ENCODE measurements around the gene BMP2K. TPM values are rescaled to one million over a fixed set of nuclear protein-coding genes. Genes with fewer than 3 reads are reported as not detected.

BMP2K gene
- total and polyA plus RNA-seq, 2 of the 8 experiments (the other 6 are each of a cell fraction or from before 2014, with no cell fraction given), result 15.6 to 24.1 TPM

- no peak for TF ChIP-seq SIRT6 (IDR thresholded peaks at IDR 0.05; ENCODE audit: low read length)
- TF ChIP-seq SRF (IDR thresholded peaks at IDR 0.05; ENCODE audit: low read depth, low read length), result no peak
- TF ChIP-seq TCF12 (IDR thresholded peaks at IDR 0.05; ENCODE audit: low read depth, low read length), result no peak
- TF ChIP-seq SP2 (IDR thresholded peaks at IDR 0.05; ENCODE audit: low read length), result no peak
- no peak for TF ChIP-seq EGR1 (IDR thresholded peaks at IDR 0.05; ENCODE audit: borderline replicate concordance, low read depth, low read length)
- TF ChIP-seq CBX5 (IDR thresholded peaks at IDR 0.05; ENCODE audit: low read depth, low read length), result no peak
- Histone ChIP-seq H4K8ac (ENCODE audit: extremely low read depth, insufficient read depth, low read length) (no peak overlapping the region), H3K23ac (ENCODE audit: insufficient read length) (no peak overlapping the region), H3K9me3 (ENCODE audit: insufficient read depth in 2 of 2, low read depth in 1 of 2, low read length in 1 of 2) (no peaks in the 10 kb centered on the region), H3K79me1 (ENCODE audit: low read depth, low read length) (no peaks in the 10 kb centered on the region; the same call in 1 of the 2 replicates), H3K4ac (replicated peaks; ENCODE audit: insufficient read length, low read depth, low read length) (no peak overlapping the region), H3K18ac (ENCODE audit: extremely low read depth, low read length) (no peak overlapping the region), H2BK12ac (ENCODE audit: low read depth, low read length) (no peak overlapping the region), H2AFZ (ENCODE audit: low read length) (no peak overlapping the region), H4K5ac (ENCODE audit: insufficient read length, low read depth, low read length) (no peak overlapping the region), H3K36me3 (ENCODE audit: control insufficient read depth in 2 of 4, insufficient read depth in 4 of 4, low read length in 3 of 4) (no peaks in the 10 kb centered on the region), H2AK5ac (ENCODE audit: low read depth, low read length) (no peak overlapping the region), H3K4me3 (ENCODE audit: extremely low read depth in 1 of 4, insufficient read depth in 2 of 4, low read depth in 3 of 4, low read length in 4 of 4) (no peak overlapping the region), H3K23me2 (ENCODE audit: low read depth, low read length) (no peaks in the 10 kb centered on the region), H2BK120ac (replicated peaks; ENCODE audit: low read depth, low read length) (no peak overlapping the region), H3K27me3 (replicated peaks in 1 of 4; ENCODE audit: control insufficient read depth in 3 of 4, extremely low read depth in 1 of 4, insufficient read depth in 3 of 4, low read length in 3 of 4) (no peaks in the 10 kb centered on the region), H2BK5ac (ENCODE audit: low read depth, low read length) (no peak overlapping the region), H2BK20ac (ENCODE audit: low read length) (no peak overlapping the region), H3K27ac (ENCODE audit: low read depth, low read length) (no peak overlapping the region), H3K79me2 (ENCODE audit: control insufficient read depth in 1 of 2, insufficient read depth in 2 of 2, low read length in 2 of 2) (peaks cover 0 to 59% of the 10 kb centered on the region in 2 experiments; a peak in 2 of 4 replicates), H3K4me1 (replicated peaks in 1 of 4; ENCODE audit: control insufficient read depth in 3 of 4, insufficient read depth in 4 of 4, low read length in 3 of 4) (no peaks in the 10 kb centered on the region), H2BK15ac (ENCODE audit: low read length) (no peak overlapping the region), H3K9ac (replicated peaks in 1 of 4; ENCODE audit: extremely low read depth in 1 of 4, low read depth in 3 of 4, low read length in 3 of 4) (no peak overlapping the region), H3K56ac (replicated peaks; ENCODE audit: insufficient read length, low read depth, low read length) (no peak overlapping the region), H3K4me2 (ENCODE audit: insufficient read depth in 1 of 2, low read depth in 2 of 2, low read length in 2 of 2) (no peak overlapping the region), H4K20me1 (replicated peaks in 1 of 2; ENCODE audit: control insufficient read depth in 1 of 2, insufficient read depth in 2 of 2, low read length in 2 of 2) (no peaks in the 10 kb centered on the region), H4K91ac (replicated peaks; ENCODE audit: insufficient read length, low read length) (no peak overlapping the region), H3K14ac (ENCODE audit: insufficient read length) (no peak overlapping the region)
- ChIA-PET CTCF (ENCODE audit: partially characterized antibody) (interaction anchor here (0.5 kb wide), 1 partner anchor 9 kb away, joined by 4 read pairs; no protein-coding TSS in a partner anchor), POLR2A (ENCODE audit: partially characterized antibody) (no interaction called here)
- no peak for FAIRE-seq
- no peak for DNase-seq (ENCODE audit: low read depth in 1 of 2, low spot score in 2 of 2)
These were observed 24.8 kb downstream of the BMP2K start for GRCh38 chr4:78800965-78801364.
